ENCODE measurements around the gene POLR3GL. TPM values are rescaled to one million over a fixed set of nuclear protein-coding genes. Genes with fewer than 3 reads are reported as not detected.

POLR3GL gene
- total and polyA plus RNA-seq, 10 of the 15 experiments (the other 5 are each of a cell fraction or from before 2014, with no cell fraction given), result 12.8 to 47.0 (median 26.6) TPM

GRCh38 chr1:145918144-145918991 lies 46.1 kb upstream of the POLR3GL start, which contains the start of gene PEX11B (continued):
- TF ChIP-seq ELK1 (IDR thresholded peaks at IDR 0.05; ENCODE audit: low read depth, low read length), result 0 out of 2 replicates have a peak, but pooled peaks have one; percentile 30
- peak; percentile 33; the same call in 1 of the 2 replicates for TF ChIP-seq LARP7 (IDR thresholded peaks at IDR 0.05)
- 0 out of 2 replicates have a peak, but pooled peaks have one; percentile 27 for TF ChIP-seq MTA2 (IDR thresholded peaks at IDR 0.05; ENCODE audit: low read depth)
- no peak for TF ChIP-seq HDAC2 (IDR thresholded peaks at IDR 0.05)
- TF ChIP-seq RELB (IDR thresholded peaks at IDR 0.05; ENCODE audit: low read depth), result peak; percentile 88

All from GM12878 (cell line).